ENCODE results near the gene LRRC52. TPM values are rescaled to one million over a fixed set of nuclear protein-coding genes. Genes with fewer than 3 reads are reported as not detected.

Gene LRRC52
- total and polyA plus RNA-seq, 3 experiments from 2014 or later = not detected

- Mint-ChIP-seq H3K4me3 (no peak overlapping the region), H3K27me3 (peaks cover 8 to 40% of the 10 kb centered on the region in 2 donors)
Measured at GRCh38 chr1:165564561-165564960, 20.8 kb downstream of the LRRC52 start.

GRCh38 chr1:165565751-165566490, 22.1 kb downstream of the LRRC52 start:
- no peaks in the 10 kb centered on the region for H3K9me3 ChIP-seq (ENCODE audit: low read length)
- POLR2A ChIA-PET = no interaction called here
- H3K27ac ChIP-seq (ENCODE audit: low read depth, low read length) = no peak overlapping the region
- H3K27me3 ChIP-seq (ENCODE audit: insufficient read depth, low read length, poor library complexity, severe bottlenecking) = no peaks in the 10 kb centered on the region
- DNase-seq = no peak
- no peaks in the 10 kb centered on the region for H3K4me1 ChIP-seq (ENCODE audit: insufficient read depth, low read length)
- Mint-ChIP-seq H3K36me3 (peaks cover 0 to 2% (median 0%) of the 10 kb centered on the region in 3 donors), H3K9me3 (no peaks in the 10 kb centered on the region), H3K27ac (no peak overlapping the region), H3K27me3 (peaks cover 5 to 42% of the 10 kb centered on the region in 2 donors), H3K4me3 (no peak overlapping the region), H3K4me1 (no peaks in the 10 kb centered on the region)
- H3K36me3 ChIP-seq (ENCODE audit: insufficient read depth, low read length) = no peaks in the 10 kb centered on the region
- H3K4me3 ChIP-seq (ENCODE audit: low read length) = no peak overlapping the region
- CTCF ChIA-PET = no interaction called here

More at GRCh38 chr1:165564561-165564960, 20.8 kb downstream of the LRRC52 start:
- H3K36me3 ChIP-seq (ENCODE audit: insufficient read depth, low read length) = no peaks in the 10 kb centered on the region
- no peak for DNase-seq
- ChIA-PET CTCF (no interaction called here), POLR2A (no interaction called here)
- no peaks in the 10 kb centered on the region for H3K9me3 Mint-ChIP-seq
- H3K27me3 ChIP-seq (ENCODE audit: insufficient read depth, low read length, poor library complexity, severe bottlenecking) = no peaks in the 10 kb centered on the region
- no peaks in the 10 kb centered on the region for H3K9me3 ChIP-seq (ENCODE audit: low read length)
- H3K4me1 ChIP-seq (ENCODE audit: insufficient read depth, low read length) = no peaks in the 10 kb centered on the region
- no peak overlapping the region for H3K27ac ChIP-seq (ENCODE audit: low read depth, low read length)
- no peaks in the 10 kb centered on the region for H3K4me1 Mint-ChIP-seq
- no peak overlapping the region for H3K27ac Mint-ChIP-seq
- no peak overlapping the region for H3K4me3 ChIP-seq (ENCODE audit: low read length)
- H3K36me3 Mint-ChIP-seq = peaks cover 0 to 2% (median 0%) of the 10 kb centered on the region in 3 donors

GRCh38 chr1:165570078-165570477, 26.3 kb downstream of the LRRC52 start:
- peaks cover 7 to 51% of the 10 kb centered on the region in 2 donors for H3K27me3 Mint-ChIP-seq
- H3K9me3 ChIP-seq (ENCODE audit: low read length) = no peaks in the 10 kb centered on the region
- H3K36me3 Mint-ChIP-seq = peaks cover 0 to 2% (median 0%) of the 10 kb centered on the region in 3 donors
- no peak for DNase-seq
- H3K4me1 ChIP-seq (ENCODE audit: insufficient read depth, low read length) = no peaks in the 10 kb centered on the region
- H3K36me3 ChIP-seq (ENCODE audit: insufficient read depth, low read length) = no peaks in the 10 kb centered on the region
- no peak overlapping the region for H3K4me3 Mint-ChIP-seq
- H3K27ac Mint-ChIP-seq = no peak overlapping the region
- ChIA-PET POLR2A (no interaction called here), CTCF (interaction anchor here (1.5 kb wide), 1 partner anchor 17 kb away, joined by 3 read pairs; no protein-coding TSS in a partner anchor)
- H3K9me3 Mint-ChIP-seq = peaks cover 0 to 2% (median 0%) of the 10 kb centered on the region in 5 donors
- H3K27ac ChIP-seq (ENCODE audit: low read depth, low read length) = no peak overlapping the region
- no peaks in the 10 kb centered on the region for H3K27me3 ChIP-seq (ENCODE audit: insufficient read depth, low read length, poor library complexity, severe bottlenecking)
- no peak overlapping the region for H3K4me3 ChIP-seq (ENCODE audit: low read length)
- H3K4me1 Mint-ChIP-seq = no peaks in the 10 kb centered on the region

- Histone ChIP-seq H3K36me3 (ENCODE audit: insufficient read depth, low read length) (no peaks in the 10 kb centered on the region), H3K27me3 (ENCODE audit: insufficient read depth, low read length, poor library complexity, severe bottlenecking) (no peaks in the 10 kb centered on the region), H3K27ac (ENCODE audit: low read depth, low read length) (no peak overlapping the region), H3K4me3 (ENCODE audit: low read length) (no peak overlapping the region), H3K9me3 (ENCODE audit: low read length) (no peaks in the 10 kb centered on the region), H3K4me1 (ENCODE audit: insufficient read depth, low read length) (no peaks in the 10 kb centered on the region)
- Mint-ChIP-seq H3K9me3 (peaks cover 0 to 2% (median 0%) of the 10 kb centered on the region in 5 donors), H3K27ac (no peak overlapping the region), H3K27me3 (peaks cover 12 to 46% of the 10 kb centered on the region in 2 donors), H3K36me3 (no peaks in the 10 kb centered on the region), H3K4me1 (no peaks in the 10 kb centered on the region), H3K4me3 (no peak overlapping the region)
- DNase-seq = no peak
- POLR2A ChIA-PET = no interaction called here
- CTCF ChIA-PET = no interaction called here
Measured at GRCh38 chr1:165573787-165574186, 30.0 kb downstream of the LRRC52 start.

- H3K27ac ChIP-seq (ENCODE audit: low read depth, low read length) = no peak overlapping the region
- H3K4me3 ChIP-seq (ENCODE audit: low read length) = no peak overlapping the region
- no peaks in the 10 kb centered on the region for H3K36me3 Mint-ChIP-seq
- H3K27me3 Mint-ChIP-seq = peaks cover 12 to 46% of the 10 kb centered on the region in 2 donors
- H3K4me3 Mint-ChIP-seq = no peak overlapping the region
- no peaks in the 10 kb centered on the region for H3K4me1 Mint-ChIP-seq
- ChIA-PET CTCF (interaction anchor here (1.3 to 1.6 kb wide), 2 partner anchors 18 to 207 kb away, joined by 3 to 4 read pairs; no protein-coding TSS in a partner anchor), POLR2A (no interaction called here)
- no peaks in the 10 kb centered on the region for H3K9me3 ChIP-seq (ENCODE audit: low read length)
- no peak for DNase-seq
- H3K36me3 ChIP-seq (ENCODE audit: insufficient read depth, low read length) = no peaks in the 10 kb centered on the region
- peaks cover 0 to 2% (median 0%) of the 10 kb centered on the region in 5 donors for H3K9me3 Mint-ChIP-seq
- H3K4me1 ChIP-seq (ENCODE audit: insufficient read depth, low read length) = no peaks in the 10 kb centered on the region
- H3K27ac Mint-ChIP-seq = no peak overlapping the region
- H3K27me3 ChIP-seq (ENCODE audit: insufficient read depth, low read length, poor library complexity, severe bottlenecking) = no peaks in the 10 kb centered on the region
Measured at GRCh38 chr1:165574295-165574694, 30.5 kb downstream of the LRRC52 start.

GRCh38 chr1:165575468-165576099, 31.8 kb downstream of the LRRC52 start:
- ChIA-PET POLR2A (no interaction called here), CTCF (interaction anchor here (0.6 to 1.6 kb wide), 3 partner anchors 17 to 208 kb away, joined by 3 to 4 read pairs (median 3); no protein-coding TSS in a partner anchor)
- H3K4me1 Mint-ChIP-seq = no peaks in the 10 kb centered on the region

GRCh38 chr1:165576536-165576935, 32.7 kb downstream of the LRRC52 start:
- Histone ChIP-seq H3K27ac (ENCODE audit: low read depth, low read length) (no peak overlapping the region), H3K36me3 (ENCODE audit: insufficient read depth, low read length) (no peaks in the 10 kb centered on the region), H3K9me3 (ENCODE audit: low read length) (no peaks in the 10 kb centered on the region), H3K4me1 (ENCODE audit: insufficient read depth, low read length) (no peaks in the 10 kb centered on the region), H3K27me3 (ENCODE audit: insufficient read depth, low read length, poor library complexity, severe bottlenecking) (no peaks in the 10 kb centered on the region), H3K4me3 (ENCODE audit: low read length) (no peak overlapping the region)
- H3K4me1 Mint-ChIP-seq = no peaks in the 10 kb centered on the region
- no peak overlapping the region for H3K4me3 Mint-ChIP-seq
- DNase-seq = no peak
- H3K27ac Mint-ChIP-seq = no peak overlapping the region
- peaks cover 7 to 30% of the 10 kb centered on the region in 2 donors for H3K27me3 Mint-ChIP-seq
- POLR2A ChIA-PET = interaction anchor here (0.7 kb wide), 1 partner anchor 357 kb away, joined by 4 read pairs; no protein-coding TSS in a partner anchor
- peaks cover 0 to 2% (median 0%) of the 10 kb centered on the region in 5 donors for H3K9me3 Mint-ChIP-seq
- H3K36me3 Mint-ChIP-seq = no peaks in the 10 kb centered on the region
- CTCF ChIA-PET = no interaction called here

More at GRCh38 chr1:165575468-165576099, 31.8 kb downstream of the LRRC52 start:
- H3K4me3 Mint-ChIP-seq = no peak overlapping the region
- H3K27me3 ChIP-seq (ENCODE audit: insufficient read depth, low read length, poor library complexity, severe bottlenecking) = no peaks in the 10 kb centered on the region
- H3K27me3 Mint-ChIP-seq = peaks cover 10 to 36% of the 10 kb centered on the region in 2 donors
- H3K4me1 ChIP-seq (ENCODE audit: insufficient read depth, low read length) = no peaks in the 10 kb centered on the region
- H3K4me3 ChIP-seq (ENCODE audit: low read length) = no peak overlapping the region
- H3K36me3 Mint-ChIP-seq = no peaks in the 10 kb centered on the region
- no peak for DNase-seq
- no peaks in the 10 kb centered on the region for H3K9me3 ChIP-seq (ENCODE audit: low read length)
- peaks cover 0 to 2% (median 0%) of the 10 kb centered on the region in 5 donors for H3K9me3 Mint-ChIP-seq
- H3K36me3 ChIP-seq (ENCODE audit: insufficient read depth, low read length) = no peaks in the 10 kb centered on the region
- H3K27ac Mint-ChIP-seq = no peak overlapping the region
- no peak overlapping the region for H3K27ac ChIP-seq (ENCODE audit: low read depth, low read length)

GRCh38 chr1:165577707-165578106, 33.9 kb downstream of the LRRC52 start:
- Histone ChIP-seq H3K9me3 (ENCODE audit: low read length) (no peaks in the 10 kb centered on the region), H3K27me3 (ENCODE audit: insufficient read depth, low read length, poor library complexity, severe bottlenecking) (no peaks in the 10 kb centered on the region), H3K4me3 (ENCODE audit: low read length) (no peak overlapping the region), H3K4me1 (ENCODE audit: insufficient read depth, low read length) (no peaks in the 10 kb centered on the region), H3K36me3 (ENCODE audit: insufficient read depth, low read length) (no peaks in the 10 kb centered on the region), H3K27ac (ENCODE audit: low read depth, low read length) (no peak overlapping the region)
- ChIA-PET CTCF (interaction anchor here (1.3 kb wide), 1 partner anchor 10 kb away, joined by 3 read pairs; no protein-coding TSS in a partner anchor), POLR2A (no interaction called here)
- Mint-ChIP-seq H3K27ac (no peak overlapping the region), H3K4me1 (no peaks in the 10 kb centered on the region), H3K4me3 (no peak overlapping the region), H3K9me3 (peaks cover 0 to 2% (median 0%) of the 10 kb centered on the region in 5 donors), H3K36me3 (no peaks in the 10 kb centered on the region), H3K27me3 (peaks cover 7 to 25% of the 10 kb centered on the region in 2 donors)
- no peak for DNase-seq

Measured in CD8-positive, alpha-beta memory T cell (primary cell).